Right lobe of liver (tissue), 6 donors: ENCODE measurements around the gene SLC29A3. TPM values are rescaled to one million over a fixed set of nuclear protein-coding genes. Genes with fewer than 3 reads are reported as not detected.
A peak's percentile ranks its signal among the peaks of the same experiment; 100 is the strongest.

Experiments
- ATAC-seq, 4 donors: fragments of 200-7000 bp; cut with Tn5 transposase; one replicate each; pipeline ENCODE4 v1.9.1; 2020; ENCODE audit warnings: mild to moderate bottlenecking in 4 of 4, moderate library complexity in 4 of 4
- DNase-seq, 3 donors: peaks; one replicate each; pipeline ENCODE4 v3.0.0-alpha.2; 2020
- H3K27ac ChIP-seq, 3 donors: fragments of 200-600 bp; one replicate each; pipeline ENCODE4 v1.8.0; 2022
- H3K27me3 ChIP-seq, 2 donors: fragments of 200-600 bp; one replicate each; pipeline ENCODE4 v1.8.0; 2022
- H3K36me3 ChIP-seq, 4 donors: fragments of 200-600 bp; sonication (generic) in 1 of 4; one replicate each; pipeline versions ENCODE4 v1.5.1 to v1.8.0; 2017 to 2022; ENCODE audit warnings: control low read depth in 1 of 4
- H3K4me1 ChIP-seq, 4 donors: fragments of 200-600 bp; sonication (generic) in 1 of 4; one replicate each; pipeline versions ENCODE4 v1.5.1 to v1.8.0; 2017 to 2022; ENCODE audit warnings: control low read depth in 1 of 4
- H3K4me3 ChIP-seq, 3 donors: fragments of 200-600 bp; one replicate each; pipeline ENCODE4 v1.8.0; 2022
- H3K9me3 ChIP-seq, 4 donors: fragments of 200-600 bp; sonication (generic) in 1 of 4; one replicate each; pipeline versions ENCODE4 v1.5.1 to v1.8.0; 2017 to 2022; ENCODE audit warnings: control low read depth in 1 of 4
- CTCF ChIP-seq, 4 donors: fragments of 200-600 bp in 3 of 4; fragments of 450-650 bp in 1 of 4; IDR thresholded peaks; one replicate each; pipeline versions ENCODE4 v1.5.1 to v1.8.0; 2016 to 2022; ENCODE audit warnings: antibody characterized with exemption in 4 of 4, mild to moderate bottlenecking in 2 of 4
- POLR2A ChIP-seq: fragments of 450-650 bp; IDR thresholded peaks from one replicate; pipeline ENCODE4 v1.6.1; 2017; ENCODE audit warnings: antibody characterized with exemption, mild to moderate bottlenecking
- WGBS: methylation state at CpG from one replicate; pipeline ENCODE4 v1.1.6; 2018; ENCODE audit warnings: low coverage, low lambda C conversion rate; ENCODE audit not compliant: insufficient coverage; ENCODE audit errors: missing lambda C conversion rate; 5-methylcytosine and 5-hydroxymethylcytosine counted together
- intact Hi-C, 2 donors: fragments of 100-400 bp; cut with DNase I; formaldehyde crosslinking; loops; one replicate each; pipeline versions ENCODE4 v1.11.2 to v1.14.1; 2022
- total RNA-seq, 6 experiments: library from RNA; depleted of rRNA in 2 of 6; stranded (reverse); fragments of >200 nt in 2 of 6; fragmentation: NEBNext Ultra II Directional in 3 of 6; extraction: Animal tissue kit (Norgen Biotek cat#: 25700) in 3 of 6; gene quantifications; one replicate each; pipeline versions ENCODE4 v1.1.0 to v1.2.4, GENCODE V29; 2016 to 2023
- donor health status: DM: no; HTN: yes; CAD: no.
- donor health status: DM: no; HTN: no; CAD: no.
- donor health status: DM: no; HTN: no; CAD: no.
- donor health status: DM: no; HTN: yes; CAD: no.
- donor health status: DM: no; HTN: yes; CAD: no.

Gene SLC29A3
- total RNA-seq, 6 experiments from 2014 or later: 5.7 to 17.4 (median 7.7) TPM

GRCh38 chr10:71308244-71308643 is 10.8 kb upstream of the SLC29A3 start:
- Histone ChIP-seq H3K4me3 (no peak overlapping the region), H3K27ac (peak overlapping the region in 2 of 3 donors; percentile 16 to 96), H3K9me3 (no peaks in the 10 kb centered on the region), H3K27me3 (no peaks in the 10 kb centered on the region), H3K36me3 (no peaks in the 10 kb centered on the region), H3K4me1 (peaks cover 0 to 58% (median 9%) of the 10 kb centered on the region in 4 donors)
- intact Hi-C loops: loop anchor here in 1 of 2 donors (10.0 kb wide), 2 partner anchors 397 to 507 kb away; no protein-coding TSS in a partner anchor
- DNase-seq (peak in 1 of 3 donors; percentile 75), ATAC-seq (peak in 2 of 4 donors; percentile 33 to 57)
- TF ChIP-seq CTCF (IDR thresholded peaks at IDR 0.05) (no peak), POLR2A (no peak)
- no CpG with 5 or more reads among the region's 2 CpGs for WGBS

DNA sequence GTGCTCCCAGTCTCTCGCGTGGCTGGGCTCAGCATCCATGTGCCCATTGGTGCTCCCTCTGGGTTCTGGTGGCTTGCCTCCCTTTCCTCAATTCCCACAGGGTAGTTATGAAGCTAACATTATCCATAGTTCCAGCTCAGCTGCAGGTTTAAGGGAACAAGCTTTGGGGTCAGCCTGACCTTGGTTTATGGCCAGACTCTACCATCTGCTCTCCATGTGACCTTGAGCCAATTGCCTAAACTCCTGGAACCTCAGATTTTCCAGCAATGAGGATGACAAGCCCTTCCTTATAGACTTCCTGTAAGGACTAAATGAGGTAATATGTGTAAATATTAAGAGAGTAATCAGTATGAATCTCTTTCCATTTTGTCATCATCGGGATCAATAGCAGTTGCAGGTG is 10.1 kb upstream of the SLC29A3 start:
- TF ChIP-seq POLR2A (no peak), CTCF (IDR thresholded peaks at IDR 0.05) (no peak)
- peak overlapping the region in 2 of 3 donors; percentile 16 to 96 for H3K27ac ChIP-seq
- H3K4me1 ChIP-seq: peaks cover 0 to 59% (median 9%) of the 10 kb centered on the region in 4 donors
- 55% methylated on average over 3 of the region's 3 CpGs for WGBS
- no peak for DNase-seq
- H3K27me3 ChIP-seq: no peaks in the 10 kb centered on the region
- peak in 2 of 4 donors; percentile 39 to 55 for ATAC-seq
- no peaks in the 10 kb centered on the region for H3K36me3 ChIP-seq
- H3K9me3 ChIP-seq: no peaks in the 10 kb centered on the region
- H3K4me3 ChIP-seq: no peak overlapping the region
- intact Hi-C loops: loop anchor here in 1 of 2 donors (10.0 kb wide), 2 partner anchors 396 to 506 kb away; no protein-coding TSS in a partner anchor

DNA sequence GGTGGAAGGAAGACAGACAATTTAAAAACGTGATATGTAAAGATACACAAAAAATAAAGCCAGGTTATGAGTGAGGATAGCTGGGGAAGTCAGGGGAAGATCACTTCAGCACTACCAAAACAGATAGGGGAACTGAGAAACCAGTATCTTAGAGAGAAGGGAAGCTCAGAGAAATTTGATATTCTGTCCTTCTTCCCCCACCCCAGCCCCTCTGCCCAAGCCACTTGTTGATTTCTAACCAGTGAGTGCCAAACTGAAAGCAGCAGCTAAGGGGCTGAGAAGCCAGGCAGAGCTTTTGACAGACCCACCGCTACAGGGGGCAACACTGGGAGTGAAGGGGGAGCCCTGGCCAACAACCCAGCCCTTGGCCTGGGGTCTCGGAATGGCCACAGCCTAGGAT is 9.1 kb upstream of the SLC29A3 start:
- intact Hi-C loops: loop anchor here (10.0 kb wide), 2 partner anchors 395 to 505 kb away; no protein-coding TSS in a partner anchor
- WGBS: 55% methylated on average over 2 of the region's 3 CpGs

GRCh38 chr10:71312220-71312619 is 6.8 kb upstream of the SLC29A3 start:
- H3K4me1 ChIP-seq: peaks cover 0 to 53% (median 7%) of the 10 kb centered on the region in 4 donors
- ATAC-seq (no peak), DNase-seq (no peak)
- H3K36me3 ChIP-seq: no peaks in the 10 kb centered on the region
- intact Hi-C loops: loop anchor here in 1 of 2 donors (10.0 kb wide), 2 partner anchors 393 to 503 kb away; no protein-coding TSS in a partner anchor
- 93% methylated on average over 1 of the region's 1 CpG for WGBS
- no peaks in the 10 kb centered on the region for H3K27me3 ChIP-seq
- H3K4me3 ChIP-seq: no peak overlapping the region
- H3K27ac ChIP-seq: no peak overlapping the region
- TF ChIP-seq POLR2A (no peak), CTCF (IDR thresholded peaks at IDR 0.05) (no peak)
- H3K9me3 ChIP-seq: no peaks in the 10 kb centered on the region

More for the DNA sequence above, 9.1 kb upstream of the SLC29A3 start:
- Histone ChIP-seq H3K9me3 (no peaks in the 10 kb centered on the region), H3K36me3 (no peaks in the 10 kb centered on the region), H3K27me3 (no peaks in the 10 kb centered on the region), H3K4me1 (peaks cover 0 to 65% (median 9%) of the 10 kb centered on the region in 4 donors), H3K4me3 (no peak overlapping the region), H3K27ac (peak overlapping the region in 1 of 3 donors; percentile 96)
- no peak for TF ChIP-seq CTCF (IDR thresholded peaks at IDR 0.05)
- TF ChIP-seq POLR2A: no peak
- no peak for DNase-seq
- no peak for ATAC-seq
